ENCODE results near the gene SLC16A14. TPM values are rescaled to one million over a fixed set of nuclear protein-coding genes. Genes with fewer than 3 reads are reported as not detected.
"Not testable (repeated sequence)": the region's sequence is repeated elsewhere in the genome, so short reads cannot be mapped to it uniquely, and the experiment has no call there.

Gene SLC16A14, protein sequence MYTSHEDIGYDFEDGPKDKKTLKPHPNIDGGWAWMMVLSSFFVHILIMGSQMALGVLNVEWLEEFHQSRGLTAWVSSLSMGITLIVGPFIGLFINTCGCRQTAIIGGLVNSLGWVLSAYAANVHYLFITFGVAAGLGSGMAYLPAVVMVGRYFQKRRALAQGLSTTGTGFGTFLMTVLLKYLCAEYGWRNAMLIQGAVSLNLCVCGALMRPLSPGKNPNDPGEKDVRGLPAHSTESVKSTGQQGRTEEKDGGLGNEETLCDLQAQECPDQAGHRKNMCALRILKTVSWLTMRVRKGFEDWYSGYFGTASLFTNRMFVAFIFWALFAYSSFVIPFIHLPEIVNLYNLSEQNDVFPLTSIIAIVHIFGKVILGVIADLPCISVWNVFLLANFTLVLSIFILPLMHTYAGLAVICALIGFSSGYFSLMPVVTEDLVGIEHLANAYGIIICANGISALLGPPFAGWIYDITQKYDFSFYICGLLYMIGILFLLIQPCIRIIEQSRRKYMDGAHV
- total RNA-seq = under 1 TPM; 0.10 to 0.52 (median 0.23) TPM
- 0.68 TPM for total RNA-seq (2013)

DNA sequence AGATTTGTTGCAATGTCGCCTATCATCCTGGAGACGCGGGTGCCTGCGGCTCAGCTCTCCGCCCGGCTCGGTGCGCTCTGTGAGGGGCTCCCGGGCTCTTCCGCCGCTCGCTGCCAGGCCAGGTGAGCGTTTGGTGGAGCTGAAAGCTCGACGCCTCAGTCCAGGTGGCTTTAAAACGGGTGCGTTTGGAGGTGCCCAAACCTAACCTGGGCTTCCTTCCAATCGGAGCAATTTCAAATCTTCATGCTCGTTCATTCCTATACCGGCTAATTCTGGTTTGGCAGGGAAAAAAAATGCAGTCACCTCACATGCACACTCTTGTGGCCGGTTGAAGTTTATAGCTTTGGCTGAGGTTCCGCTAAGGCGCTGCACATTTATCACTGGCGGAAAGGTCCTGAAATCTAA is at the start of gene SLC16A14:
SLC16A14 (minus strand) TSS at position 274 of the 405 bp plus-strand sequence. CDS start 9,572 bp downstream, outside the sequence.
- no peaks in the 10 kb centered on the region for H3K9me3 ChIP-seq (ENCODE audit: control insufficient read depth, insufficient read depth, low read length)
- H3K27ac ChIP-seq (ENCODE audit: low read length) = no peak within 1 kb of the TSS
- Mint-ChIP-seq H3K27ac (peak within 1 kb of the TSS in 1 of 2 donors; percentile 75), H3K4me3 (peak within 1 kb of the TSS; percentile 91), H3K27me3 (ENCODE audit: low read depth in 2 of 2) (peaks cover 12 to 13% of the 10 kb centered on the region in 2 donors), H3K4me1 (peaks cover 24% of the 10 kb centered on the region in 2 donors), H3K36me3 (no peaks in the 10 kb centered on the region), H3K9me3 (no peaks in the 10 kb centered on the region)
- no peaks in the 10 kb centered on the region for H3K36me3 ChIP-seq (ENCODE audit: control insufficient read depth, insufficient read depth, low read length)
- 2% methylated on average over 24 of the region's 24 CpGs for WGBS (ENCODE audit: insufficient coverage)
- TF ChIP-seq, protein P1, sequence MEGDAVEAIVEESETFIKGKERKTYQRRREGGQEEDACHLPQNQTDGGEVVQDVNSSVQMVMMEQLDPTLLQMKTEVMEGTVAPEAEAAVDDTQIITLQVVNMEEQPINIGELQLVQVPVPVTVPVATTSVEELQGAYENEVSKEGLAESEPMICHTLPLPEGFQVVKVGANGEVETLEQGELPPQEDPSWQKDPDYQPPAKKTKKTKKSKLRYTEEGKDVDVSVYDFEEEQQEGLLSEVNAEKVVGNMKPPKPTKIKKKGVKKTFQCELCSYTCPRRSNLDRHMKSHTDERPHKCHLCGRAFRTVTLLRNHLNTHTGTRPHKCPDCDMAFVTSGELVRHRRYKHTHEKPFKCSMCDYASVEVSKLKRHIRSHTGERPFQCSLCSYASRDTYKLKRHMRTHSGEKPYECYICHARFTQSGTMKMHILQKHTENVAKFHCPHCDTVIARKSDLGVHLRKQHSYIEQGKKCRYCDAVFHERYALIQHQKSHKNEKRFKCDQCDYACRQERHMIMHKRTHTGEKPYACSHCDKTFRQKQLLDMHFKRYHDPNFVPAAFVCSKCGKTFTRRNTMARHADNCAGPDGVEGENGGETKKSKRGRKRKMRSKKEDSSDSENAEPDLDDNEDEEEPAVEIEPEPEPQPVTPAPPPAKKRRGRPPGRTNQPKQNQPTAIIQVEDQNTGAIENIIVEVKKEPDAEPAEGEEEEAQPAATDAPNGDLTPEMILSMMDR (IDR thresholded peaks at IDR 0.05) = no peak
- peak; percentile 5 to 34 (median 15) for ATAC-seq
- intact Hi-C loops (cut with micrococcal nuclease) = loop anchor here (5.0 kb wide), 1 partner anchor 94 kb away; no protein-coding TSS in a partner anchor
- peaks cover 18% of the 10 kb centered on the region for H3K4me1 ChIP-seq (ENCODE audit: control insufficient read depth, insufficient read depth, low read length)
- H3K27me3 ChIP-seq (ENCODE audit: control insufficient read depth, insufficient read depth, low read length) = no peaks in the 10 kb centered on the region
- H3K4me3 ChIP-seq (ENCODE audit: low read length) = peak within 1 kb of the TSS; percentile 54
- DNase-seq = peak in 1 of 2 donors; percentile 51

DNA sequence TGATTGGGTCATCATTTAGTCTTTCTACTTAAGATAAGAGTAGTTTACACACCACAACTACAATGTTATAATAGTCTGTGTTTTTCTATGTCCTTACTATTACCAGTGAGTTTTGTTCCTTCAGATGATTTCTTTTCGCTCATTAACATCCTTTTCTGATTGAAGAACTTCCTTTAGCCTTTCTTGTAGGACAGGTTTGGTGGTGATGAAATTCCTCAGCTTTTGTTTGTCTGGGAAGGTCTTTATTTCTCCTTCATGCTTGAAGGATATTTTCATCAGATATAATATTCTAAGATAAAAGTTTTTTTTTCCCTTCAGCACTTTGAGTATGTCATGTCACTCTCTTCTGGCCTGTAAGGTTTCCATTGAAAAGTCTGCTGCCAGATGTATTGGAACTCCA is 38.0 kb upstream of the SLC16A14 start:
- no peak for DNase-seq
- no peak for ATAC-seq
- H3K4me1 Mint-ChIP-seq = no peaks in the 10 kb centered on the region
- H3K4me1 ChIP-seq (ENCODE audit: control insufficient read depth, insufficient read depth, low read length) = no peaks in the 10 kb centered on the region
- peaks cover 4% of the 10 kb centered on the region for H3K9me3 ChIP-seq (ENCODE audit: control insufficient read depth, insufficient read depth, low read length)
- peaks cover 23 to 45% of the 10 kb centered on the region in 2 donors for H3K27me3 Mint-ChIP-seq (ENCODE audit: low read depth in 2 of 2)
- peaks cover 9 to 13% of the 10 kb centered on the region in 2 donors for H3K9me3 Mint-ChIP-seq
- H3K36me3 ChIP-seq (ENCODE audit: control insufficient read depth, insufficient read depth, low read length) = no peaks in the 10 kb centered on the region
- TF ChIP-seq, protein P1 (IDR thresholded peaks at IDR 0.05) = no peak
- no CpG with 5 or more reads among the region's 1 CpG for WGBS (ENCODE audit: insufficient coverage)
- H3K27me3 ChIP-seq (ENCODE audit: control insufficient read depth, insufficient read depth, low read length) = no peaks in the 10 kb centered on the region
- no peak overlapping the region for H3K27ac ChIP-seq (ENCODE audit: low read length)
- intact Hi-C loops (cut with micrococcal nuclease) = no loop called here
- H3K4me3 Mint-ChIP-seq = no peak overlapping the region
- H3K4me3 ChIP-seq (ENCODE audit: low read length) = no peak overlapping the region
- H3K27ac Mint-ChIP-seq = no peak overlapping the region
- peaks cover 39% of the 10 kb centered on the region for H3K36me3 Mint-ChIP-seq

DNA sequence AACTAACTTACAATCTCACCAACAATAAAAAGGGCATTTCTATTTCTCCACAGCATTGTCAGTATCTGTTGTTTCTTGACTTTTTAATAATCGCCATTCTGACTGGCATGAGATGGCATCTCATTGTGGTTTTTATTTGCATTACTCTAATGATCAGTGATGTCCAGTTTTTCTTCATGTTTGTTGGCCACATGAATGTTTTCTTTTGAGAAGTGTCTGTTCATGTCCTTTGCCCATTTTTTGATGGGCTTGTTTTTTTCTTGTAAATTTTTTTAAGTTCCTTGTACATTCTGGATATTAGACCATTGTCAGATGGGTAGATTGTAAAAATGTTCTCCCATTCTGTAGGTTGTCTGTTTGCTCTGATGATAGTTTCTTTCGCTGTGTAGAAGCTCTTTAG is 33.2 kb upstream of the SLC16A14 start:
- H3K9me3 Mint-ChIP-seq = peaks cover 9 to 12% of the 10 kb centered on the region in 2 donors
- ATAC-seq; DNase-seq; H3K27me3 ChIP-seq (ENCODE audit: control insufficient read depth, insufficient read depth, low read length); H3K4me1 ChIP-seq (ENCODE audit: control insufficient read depth, insufficient read depth, low read length); H3K36me3 ChIP-seq (ENCODE audit: control insufficient read depth, insufficient read depth, low read length); H3K9me3 ChIP-seq (ENCODE audit: control insufficient read depth, insufficient read depth, low read length); H3K4me1 Mint-ChIP-seq; H3K27ac ChIP-seq (ENCODE audit: low read length); H3K4me3 ChIP-seq (ENCODE audit: low read length); intact Hi-C loops (cut with micrococcal nuclease); H3K4me3 Mint-ChIP-seq; H3K27ac Mint-ChIP-seq: not testable (repeated sequence)
- H3K27me3 Mint-ChIP-seq (ENCODE audit: low read depth in 2 of 2) = peaks cover 21 to 38% of the 10 kb centered on the region in 2 donors
- WGBS (ENCODE audit: insufficient coverage) = 100% methylated on average over 1 of the region's 2 CpGs
- H3K36me3 Mint-ChIP-seq = peaks cover 32% of the 10 kb centered on the region

DNA sequence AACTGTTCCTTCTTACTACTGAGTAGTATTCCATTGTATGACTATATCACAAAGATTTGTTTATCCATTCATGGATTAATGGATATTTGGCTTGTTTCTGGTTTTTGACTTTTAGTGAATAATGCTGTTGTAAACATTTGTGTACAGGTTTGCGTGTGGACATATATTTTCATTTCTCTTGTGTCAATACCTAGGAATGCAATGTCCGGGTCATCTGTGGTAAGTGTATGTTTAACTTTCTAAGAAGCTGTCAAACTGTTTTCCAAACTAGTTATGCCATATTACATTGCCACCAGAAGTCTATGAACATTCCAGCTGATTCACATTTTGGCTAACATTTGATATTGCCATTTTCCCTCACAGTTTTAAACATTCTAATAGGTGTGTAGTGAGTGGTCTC is 29.1 kb upstream of the SLC16A14 start:
- H3K27ac ChIP-seq (ENCODE audit: low read length) = no peak overlapping the region
- Mint-ChIP-seq H3K4me3 (no peak overlapping the region), H3K4me1 (no peaks in the 10 kb centered on the region), H3K27ac (no peak overlapping the region), H3K27me3 (ENCODE audit: low read depth in 2 of 2) (peaks cover 13 to 20% of the 10 kb centered on the region in 2 donors), H3K36me3 (peaks cover 18% of the 10 kb centered on the region), H3K9me3 (peaks cover 6 to 8% of the 10 kb centered on the region in 2 donors)
- 80% methylated on average over 1 of the region's 2 CpGs for WGBS (ENCODE audit: insufficient coverage)
- H3K9me3 ChIP-seq (ENCODE audit: control insufficient read depth, insufficient read depth, low read length) = no peaks in the 10 kb centered on the region
- TF ChIP-seq, protein P1 (IDR thresholded peaks at IDR 0.05) = no peak
- H3K4me3 ChIP-seq (ENCODE audit: low read length) = no peak overlapping the region
- no peaks in the 10 kb centered on the region for H3K36me3 ChIP-seq (ENCODE audit: control insufficient read depth, insufficient read depth, low read length)
- intact Hi-C loops (cut with micrococcal nuclease) = no loop called here
- no peaks in the 10 kb centered on the region for H3K27me3 ChIP-seq (ENCODE audit: control insufficient read depth, insufficient read depth, low read length)
- H3K4me1 ChIP-seq (ENCODE audit: control insufficient read depth, insufficient read depth, low read length) = no peaks in the 10 kb centered on the region
- ATAC-seq (no peak), DNase-seq (no peak)

All from natural killer cell (primary cell).